GM12875 (cell line): ENCODE results near the gene DOCK2.
"Not testable (repeated sequence)": the region's sequence is repeated elsewhere in the genome, so short reads cannot be mapped to it uniquely, and the experiment has no call there.

Source experiments
- H3K4me3 ChIP-seq: one replicate; pipeline ENCODE4 v1.5.1; 2011; ENCODE audit warnings: low read depth, low read length, control low read depth
- TF ChIP-seq, protein P1 (sequence below): IDR thresholded peaks from 2 replicates; pipeline ENCODE4 v1.5.1; 2011; ENCODE audit warnings: low read depth, mild to moderate bottlenecking, control low read depth, inconsistent platforms, low read length, moderate library complexity, borderline replicate concordance; ENCODE audit not compliant: insufficient read depth

DOCK2 gene

GRCh38 chr5:169808118-169808581 lies 171.1 kb downstream of the DOCK2 start:
- TF ChIP-seq, protein P1, sequence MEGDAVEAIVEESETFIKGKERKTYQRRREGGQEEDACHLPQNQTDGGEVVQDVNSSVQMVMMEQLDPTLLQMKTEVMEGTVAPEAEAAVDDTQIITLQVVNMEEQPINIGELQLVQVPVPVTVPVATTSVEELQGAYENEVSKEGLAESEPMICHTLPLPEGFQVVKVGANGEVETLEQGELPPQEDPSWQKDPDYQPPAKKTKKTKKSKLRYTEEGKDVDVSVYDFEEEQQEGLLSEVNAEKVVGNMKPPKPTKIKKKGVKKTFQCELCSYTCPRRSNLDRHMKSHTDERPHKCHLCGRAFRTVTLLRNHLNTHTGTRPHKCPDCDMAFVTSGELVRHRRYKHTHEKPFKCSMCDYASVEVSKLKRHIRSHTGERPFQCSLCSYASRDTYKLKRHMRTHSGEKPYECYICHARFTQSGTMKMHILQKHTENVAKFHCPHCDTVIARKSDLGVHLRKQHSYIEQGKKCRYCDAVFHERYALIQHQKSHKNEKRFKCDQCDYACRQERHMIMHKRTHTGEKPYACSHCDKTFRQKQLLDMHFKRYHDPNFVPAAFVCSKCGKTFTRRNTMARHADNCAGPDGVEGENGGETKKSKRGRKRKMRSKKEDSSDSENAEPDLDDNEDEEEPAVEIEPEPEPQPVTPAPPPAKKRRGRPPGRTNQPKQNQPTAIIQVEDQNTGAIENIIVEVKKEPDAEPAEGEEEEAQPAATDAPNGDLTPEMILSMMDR, result no peak
- H3K4me3 ChIP-seq, result no peak overlapping the region

- H3K4me3 ChIP-seq, result not testable (repeated sequence)
These were observed 171.8 kb downstream of the DOCK2 start for GRCh38 chr5:169808880-169809279.

DNA sequence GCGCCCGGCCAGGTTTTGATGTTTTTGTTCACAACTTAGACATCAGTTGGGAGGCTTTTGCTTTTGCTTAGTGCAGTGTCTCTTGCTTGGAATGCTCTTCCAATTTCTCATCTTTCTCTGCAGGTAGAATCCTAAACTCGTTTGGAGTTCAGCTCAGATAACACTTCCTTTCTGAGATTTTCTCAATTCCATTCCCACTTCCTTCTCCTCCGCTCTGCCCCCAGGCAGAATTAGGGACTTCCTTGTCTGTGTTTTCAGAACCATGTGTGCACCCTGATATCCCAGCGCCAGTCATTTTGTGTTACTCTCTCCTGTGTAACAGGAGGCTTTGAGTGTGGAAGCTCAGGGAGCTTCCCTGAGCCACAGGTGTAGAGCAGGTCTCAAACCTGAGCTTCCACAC lies 172.2 kb downstream of the DOCK2 start:
- TF ChIP-seq, protein P1, result no peak

DNA sequence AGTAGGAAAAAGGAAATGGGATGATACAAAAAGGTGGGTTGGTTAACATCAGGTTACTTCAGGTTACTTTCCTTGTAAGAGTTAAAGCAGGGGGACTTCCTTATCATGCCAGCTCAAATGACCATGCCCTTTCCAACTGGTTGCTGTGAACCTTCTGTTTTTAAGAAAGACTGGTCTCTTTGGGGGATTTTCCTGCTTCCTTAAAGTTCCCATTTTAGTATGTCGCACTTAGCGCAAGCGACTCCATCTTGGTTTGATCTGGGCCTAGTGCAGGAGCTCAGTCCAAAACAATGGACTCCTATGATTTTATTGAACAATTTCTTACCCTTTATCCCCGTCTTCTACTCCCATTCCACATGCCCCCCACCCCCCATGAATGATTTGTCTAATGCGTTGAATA lies 173.4 kb downstream of the DOCK2 start:
- TF ChIP-seq, protein P1, result no peak
- H3K4me3 ChIP-seq, result no peak overlapping the region

More for the DNA sequence above, 172.2 kb downstream of the DOCK2 start:
- no peak overlapping the region for H3K4me3 ChIP-seq

DNA sequence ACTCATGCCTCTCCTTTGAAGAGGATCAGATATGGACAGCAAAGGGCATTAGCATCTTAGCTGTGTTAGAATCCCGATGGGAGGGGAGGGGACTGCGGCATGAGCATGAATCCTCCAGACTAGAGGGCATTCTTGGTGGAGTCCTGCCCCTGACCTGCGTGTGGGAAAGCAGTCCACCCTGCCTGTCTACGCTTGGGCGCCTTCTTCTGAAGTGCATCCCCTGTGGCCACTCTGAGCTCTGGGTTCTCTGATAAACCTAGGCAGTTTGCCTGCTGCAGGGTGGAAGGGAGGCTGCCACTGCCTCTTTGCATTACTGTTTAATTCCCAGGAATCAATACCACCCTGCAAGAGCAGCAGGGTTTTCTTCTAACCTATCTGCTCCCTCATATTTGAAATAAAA lies 173.9 kb downstream of the DOCK2 start:
- no peak overlapping the region for H3K4me3 ChIP-seq
- TF ChIP-seq, protein P1, result no peak

DNA sequence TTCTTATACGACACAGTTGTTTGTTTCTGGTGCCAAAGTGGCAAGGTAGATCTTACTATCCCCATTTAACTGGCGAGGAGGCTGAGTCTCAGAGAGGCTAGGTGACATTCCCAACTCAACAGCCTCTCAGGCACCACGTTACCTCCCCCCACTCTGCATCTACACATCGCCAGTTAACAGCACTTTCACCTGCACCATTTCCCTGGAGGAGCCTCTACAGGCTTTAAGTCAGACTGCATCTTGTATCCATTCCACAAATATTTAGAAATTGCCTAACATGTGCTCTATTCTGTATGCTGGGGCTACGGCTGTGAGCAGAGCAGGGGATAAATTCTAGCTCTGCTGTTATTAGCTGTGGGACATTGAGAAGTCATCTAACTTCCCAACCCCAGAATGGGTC lies 174.6 kb downstream of the DOCK2 start:
- no peak overlapping the region for H3K4me3 ChIP-seq
- TF ChIP-seq, protein P1, result no peak

DNA sequence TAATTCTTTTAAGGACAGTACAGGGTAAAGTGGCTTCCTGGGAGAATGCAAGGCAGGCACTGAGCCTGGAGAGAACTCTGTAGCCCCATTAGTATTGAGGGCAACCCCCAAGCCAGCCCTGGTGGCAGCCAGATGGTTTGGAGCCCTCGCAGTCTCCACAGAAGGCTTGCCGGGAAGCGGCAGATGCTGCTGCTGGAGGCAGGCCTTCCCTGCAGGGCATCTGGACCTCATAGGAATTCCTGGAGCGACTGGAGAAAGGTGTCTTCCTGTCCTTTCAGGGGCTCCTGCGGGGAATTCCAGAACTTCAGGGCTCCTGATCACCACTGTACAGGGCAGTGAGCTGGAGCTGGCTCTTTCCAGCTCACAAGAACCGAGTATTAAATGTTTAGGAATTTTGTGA lies 175.7 kb downstream of the DOCK2 start:
- TF ChIP-seq, protein P1, result no peak
- H3K4me3 ChIP-seq, result no peak overlapping the region

DNA sequence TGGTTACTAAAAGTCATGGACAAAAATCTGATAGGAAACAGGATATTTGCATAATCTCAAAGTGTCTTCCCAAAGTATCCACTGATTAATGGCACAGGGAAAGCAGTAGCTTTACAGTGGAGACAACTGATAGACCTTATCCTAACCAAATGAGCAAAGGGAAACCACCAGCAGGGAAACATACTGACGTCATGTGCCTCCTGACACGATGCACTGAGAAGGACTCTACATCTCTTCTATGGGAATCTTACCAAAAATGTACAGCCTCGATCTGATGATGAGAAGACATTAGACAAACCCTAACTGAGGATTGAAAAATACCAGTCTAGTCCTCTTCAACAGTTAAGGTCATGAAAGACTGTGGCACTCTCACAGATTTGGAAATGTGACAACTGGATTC lies 177.0 kb downstream of the DOCK2 start:
- TF ChIP-seq, protein P1, result no peak
- H3K4me3 ChIP-seq, result no peak overlapping the region
